Right lobe of liver (tissue), 6 donors: ENCODE data around the gene FAM89A. TPM values are rescaled to one million over a fixed set of nuclear protein-coding genes. Genes with fewer than 3 reads are reported as not detected.
A peak's percentile ranks its signal among the peaks of the same experiment; 100 is the strongest.

Experiments
- ATAC-seq, 4 donors: fragments of 200-7000 bp; cut with Tn5 transposase; one replicate each; pipeline ENCODE4 v1.9.1; 2020; ENCODE audit warnings: mild to moderate bottlenecking in 4 of 4, moderate library complexity in 4 of 4
- DNase-seq, 3 donors: peaks; one replicate each; pipeline ENCODE4 v3.0.0-alpha.2; 2020
- H3K27ac ChIP-seq, 3 donors: fragments of 200-600 bp; one replicate each; pipeline ENCODE4 v1.8.0; 2022
- H3K27me3 ChIP-seq, 2 donors: fragments of 200-600 bp; one replicate each; pipeline ENCODE4 v1.8.0; 2022
- H3K36me3 ChIP-seq, 4 donors: fragments of 200-600 bp; sonication (generic) in 1 of 4; one replicate each; pipeline versions ENCODE4 v1.5.1 to v1.8.0; 2017 to 2022; ENCODE audit warnings: control low read depth in 1 of 4
- H3K4me1 ChIP-seq, 4 donors: fragments of 200-600 bp; sonication (generic) in 1 of 4; one replicate each; pipeline versions ENCODE4 v1.5.1 to v1.8.0; 2017 to 2022; ENCODE audit warnings: control low read depth in 1 of 4
- H3K4me3 ChIP-seq, 3 donors: fragments of 200-600 bp; one replicate each; pipeline ENCODE4 v1.8.0; 2022
- H3K9me3 ChIP-seq, 4 donors: fragments of 200-600 bp; sonication (generic) in 1 of 4; one replicate each; pipeline versions ENCODE4 v1.5.1 to v1.8.0; 2017 to 2022; ENCODE audit warnings: control low read depth in 1 of 4
- CTCF ChIP-seq, 4 donors: fragments of 200-600 bp in 3 of 4; fragments of 450-650 bp in 1 of 4; IDR thresholded peaks; one replicate each; pipeline versions ENCODE4 v1.5.1 to v1.8.0; 2016 to 2022; ENCODE audit warnings: antibody characterized with exemption in 4 of 4, mild to moderate bottlenecking in 2 of 4
- POLR2A ChIP-seq: fragments of 450-650 bp; IDR thresholded peaks from one replicate; pipeline ENCODE4 v1.6.1; 2017; ENCODE audit warnings: antibody characterized with exemption, mild to moderate bottlenecking
- WGBS: methylation state at CpG from one replicate; pipeline ENCODE4 v1.1.6; 2018; ENCODE audit warnings: low coverage, low lambda C conversion rate; ENCODE audit not compliant: insufficient coverage; ENCODE audit errors: missing lambda C conversion rate; 5-methylcytosine and 5-hydroxymethylcytosine counted together
- intact Hi-C, 2 donors: fragments of 100-400 bp; cut with DNase I; formaldehyde crosslinking; loops; one replicate each; pipeline versions ENCODE4 v1.11.2 to v1.14.1; 2022
- total RNA-seq, 6 experiments: library from RNA; depleted of rRNA in 2 of 6; stranded (reverse); fragments of >200 nt in 2 of 6; fragmentation: NEBNext Ultra II Directional in 3 of 6; extraction: Animal tissue kit (Norgen Biotek cat#: 25700) in 3 of 6; gene quantifications; one replicate each; pipeline versions ENCODE4 v1.1.0 to v1.2.4, GENCODE V29; 2016 to 2023
- donor health status: DM: no; HTN: yes; CAD: no.
- donor health status: DM: no; HTN: no; CAD: no.
- donor health status: DM: no; HTN: no; CAD: no.
- donor health status: DM: no; HTN: yes; CAD: no.
- donor health status: DM: no; HTN: yes; CAD: no.

FAM89A gene
- total RNA-seq, 6 experiments from 2014 or later, result 3.7 to 12.8 (median 6.8) TPM

- Histone ChIP-seq H3K27ac (no peak overlapping the region), H3K4me3 (no peak overlapping the region)
Observed at GRCh38 chr1:231037585-231038517, 2.2 kb downstream of the FAM89A start.

GRCh38 chr1:231036416-231036815 lies 3.6 kb downstream of the FAM89A start:
- no peak for DNase-seq

More at GRCh38 chr1:231037585-231038517, 2.2 kb downstream of the FAM89A start:
- WGBS, result 85% methylated on average over 12 of the region's 13 CpGs
- Histone ChIP-seq H3K4me1 (peaks cover 0 to 14% (median 3%) of the 10 kb centered on the region in 4 donors), H3K27me3 (no peaks in the 10 kb centered on the region), H3K36me3 (no peaks in the 10 kb centered on the region), H3K9me3 (no peaks in the 10 kb centered on the region)
- DNase-seq (no peak), ATAC-seq (no peak)
- intact Hi-C loops, result no loop called here
- no peak for TF ChIP-seq CTCF (IDR thresholded peaks at IDR 0.05)
- TF ChIP-seq POLR2A, result no peak

GRCh38 chr1:231035799-231036198 lies 4.3 kb downstream of the FAM89A start:
- Histone ChIP-seq H3K4me3 (no peak overlapping the region), H3K4me1 (peaks cover 0 to 14% (median 3%) of the 10 kb centered on the region in 4 donors), H3K9me3 (no peaks in the 10 kb centered on the region), H3K27me3 (no peaks in the 10 kb centered on the region), H3K27ac (no peak overlapping the region), H3K36me3 (no peaks in the 10 kb centered on the region)
- DNase-seq (peak in 1 of 3 donors; percentile 71), ATAC-seq (peak; percentile 24 to 67 (median 54))
- WGBS, result 86% methylated on average over 1 of the region's 1 CpG
- intact Hi-C loops, result no loop called here
- TF ChIP-seq POLR2A, result no peak
- TF ChIP-seq CTCF (IDR thresholded peaks at IDR 0.05), result no peak

More at GRCh38 chr1:231036416-231036815, 3.6 kb downstream of the FAM89A start:
- intact Hi-C loops, result no loop called here
- Histone ChIP-seq H3K27ac (no peak overlapping the region), H3K9me3 (no peaks in the 10 kb centered on the region), H3K4me3 (no peak overlapping the region), H3K36me3 (no peaks in the 10 kb centered on the region), H3K27me3 (no peaks in the 10 kb centered on the region), H3K4me1 (peaks cover 0 to 14% (median 3%) of the 10 kb centered on the region in 4 donors)
- no peak for TF ChIP-seq CTCF (IDR thresholded peaks at IDR 0.05)
- ATAC-seq, result no peak
- 60% methylated on average over 3 of the region's 5 CpGs for WGBS

- no peaks in the 10 kb centered on the region for H3K36me3 ChIP-seq
- no peak overlapping the region for H3K4me3 ChIP-seq
- intact Hi-C loops, result no loop called here
- ATAC-seq (no peak), DNase-seq (no peak)
- H3K4me1 ChIP-seq, result peaks cover 0 to 9% (median 3%) of the 10 kb centered on the region in 4 donors
- no peaks in the 10 kb centered on the region for H3K27me3 ChIP-seq
- H3K9me3 ChIP-seq, result no peaks in the 10 kb centered on the region
- TF ChIP-seq CTCF (IDR thresholded peaks at IDR 0.05), result no peak
- no peak for TF ChIP-seq POLR2A
- no peak overlapping the region for H3K27ac ChIP-seq
- 45% methylated on average over 7 of the region's 7 CpGs for WGBS
Observed at GRCh38 chr1:231032963-231033362, 7.1 kb downstream of the FAM89A start.
